HG03439 (cell line): Measurements from ENCODE around the gene CABLES2.

Experiments used
- ATAC-seq: cut with Tn5 transposase; IDR thresholded peaks from one replicate; pipeline ENCODE4 v1.9.1; 2021; ENCODE audit warnings: mild to moderate bottlenecking, moderate library complexity; ENCODE audit not compliant: unreplicated experiment

CABLES2 gene

GRCh38 chr20:62407221-62407992, at the start of gene CABLES2:
Gene CABLES2, minus strand, starts transcription at chr20:62407285. Its CDS starts 9 bp downstream, at chr20:62407276.
- peak; percentile 68 for ATAC-seq

- ATAC-seq = no peak
Measured at GRCh38 chr20:62455929-62456328, 48.8 kb upstream of the CABLES2 start.

GRCh38 chr20:62454904-62455636, 48.0 kb upstream of the CABLES2 start:
- no peak for ATAC-seq

GRCh38 chr20:62453186-62453808, 46.2 kb upstream of the CABLES2 start:
- ATAC-seq = no peak

- no peak for ATAC-seq
Measured at GRCh38 chr20:62452475-62453095, 45.5 kb upstream of the CABLES2 start.

- ATAC-seq = no peak
Measured at GRCh38 chr20:62451970-62452369, 44.9 kb upstream of the CABLES2 start.

GRCh38 chr20:62451156-62451767, 44.2 kb upstream of the CABLES2 start:
- ATAC-seq = no peak

- ATAC-seq = no peak
Measured at GRCh38 chr20:62449951-62450691, 43.0 kb upstream of the CABLES2 start.

GRCh38 chr20:62448788-62449187, 41.7 kb upstream of the CABLES2 start:
- ATAC-seq = no peak

- ATAC-seq = no peak
Measured at GRCh38 chr20:62448038-62448437, 41.0 kb upstream of the CABLES2 start.

- no peak for ATAC-seq
Measured at GRCh38 chr20:62446888-62447869, 40.1 kb upstream of the CABLES2 start.

- no peak for ATAC-seq
Measured at GRCh38 chr20:62446481-62446880, 39.4 kb upstream of the CABLES2 start.

GRCh38 chr20:62445553-62446340, 38.7 kb upstream of the CABLES2 start:
- no peak for ATAC-seq

- ATAC-seq = no peak
Measured at GRCh38 chr20:62444286-62444685, 37.2 kb upstream of the CABLES2 start.

GRCh38 chr20:62441987-62442539, 35.0 kb upstream of the CABLES2 start:
- ATAC-seq = no peak

- ATAC-seq = no peak
Measured at GRCh38 chr20:62439218-62439617, 32.1 kb upstream of the CABLES2 start.

- ATAC-seq = no peak
Measured at GRCh38 chr20:62437927-62438326, 30.8 kb upstream of the CABLES2 start.

- ATAC-seq = no peak
Measured at GRCh38 chr20:62437496-62437895, 30.4 kb upstream of the CABLES2 start.
